SK-N-SH treated with all-trans-retinoic acid at 6 μM for 48 hours (cell line): ENCODE results near the gene ANKRD29.

ENCODE experiments used
- ESRRG ChIP-seq: fragments of 250-450 bp; sonication (Bioruptor Pico); IDR thresholded peaks from 2 replicates; pipeline ENCODE4 v1.6.1; 2021; ENCODE audit warnings: mild to moderate bottlenecking
- ISL1 ChIP-seq: fragments of 250-450 bp; sonication (Bioruptor Pico); IDR thresholded peaks from 2 replicates; pipeline ENCODE4 v2.1.2; 2022; ENCODE audit warnings: mild to moderate bottlenecking, moderate library complexity
- OSR1 ChIP-seq: fragments of 250-450 bp; sonication (Bioruptor Pico); IDR thresholded peaks from 2 replicates; pipeline ENCODE4 v1.8.0; 2022; ENCODE audit warnings: moderate library complexity, mild to moderate bottlenecking, inconsistent platforms
- ZC3H10 ChIP-seq: fragments of 250-450 bp; sonication (Bioruptor Pico); IDR thresholded peaks from 2 replicates; pipeline ENCODE4 v1.5.1; 2021; ENCODE audit warnings: mild to moderate bottlenecking, moderate library complexity
- ZNF70 ChIP-seq: fragments of 450-650 bp; formaldehyde crosslinking; IDR thresholded peaks from 2 replicates; pipeline ENCODE4 v1.5.0; 2020; ENCODE audit warnings: mild to moderate bottlenecking, moderate library complexity

- TF ChIP-seq ESRRG (CRISPR knock-in tag) (no peak), OSR1 (CRISPR knock-in tag) (no peak), ZC3H10 (CRISPR knock-in tag) (no peak), ISL1 (CRISPR knock-in tag) (0 out of 2 replicates have a peak, but pooled peaks have one; percentile 25), ZNF70 (CRISPR knock-in tag) (no peak)
These were observed 30.1 kb downstream of the ANKRD29 start for GRCh38 chr18:23632615-23633014.
